GM18861 (cell line): ENCODE measurements around the gene S100G.
"Not testable (repeated sequence)": the region's sequence is repeated elsewhere in the genome, so short reads cannot be mapped to it uniquely, and the experiment has no call there.

Experiments
- ATAC-seq: cut with Tn5 transposase; IDR thresholded peaks from one replicate; pipeline ENCODE4 v1.9.1; 2021; ENCODE audit not compliant: unreplicated experiment

The S100G gene

GRCh38 chrX:16649858-16650257 is at the start of gene S100G:
Gene S100G (plus strand): TSS chrX:16650158. CDS start chrX:16651007, 849 bp downstream.
- no peak for ATAC-seq

GRCh38 chrX:16601885-16602284 is 48.1 kb upstream of the S100G start:
- ATAC-seq: no peak

- ATAC-seq: not testable (repeated sequence)
Observed at GRCh38 chrX:16603235-16603634, 46.7 kb upstream of the S100G start.

- ATAC-seq: no peak
Observed at GRCh38 chrX:16603822-16604221, 46.1 kb upstream of the S100G start.

- no peak for ATAC-seq
Observed at GRCh38 chrX:16604337-16604736, 45.6 kb upstream of the S100G start.

GRCh38 chrX:16606142-16606720 is 43.7 kb upstream of the S100G start:
- ATAC-seq: no peak

GRCh38 chrX:16610121-16610621 is 39.8 kb upstream of the S100G start:
- ATAC-seq: no peak

GRCh38 chrX:16610654-16611053 is 39.3 kb upstream of the S100G start:
- ATAC-seq: not testable (repeated sequence)

- no peak for ATAC-seq
Observed at GRCh38 chrX:16612257-16612897, 37.6 kb upstream of the S100G start.

GRCh38 chrX:16617382-16617781 is 32.6 kb upstream of the S100G start:
- ATAC-seq: no peak

- no peak for ATAC-seq
Observed at GRCh38 chrX:16618422-16618821, 31.5 kb upstream of the S100G start.

- no peak for ATAC-seq
Observed at GRCh38 chrX:16619024-16619423, 30.9 kb upstream of the S100G start.

GRCh38 chrX:16628511-16628910 is 21.4 kb upstream of the S100G start:
- not testable (repeated sequence) for ATAC-seq

GRCh38 chrX:16628946-16629595 is 20.9 kb upstream of the S100G start:
- no peak for ATAC-seq

- no peak for ATAC-seq
Observed at GRCh38 chrX:16629909-16630308, 20.0 kb upstream of the S100G start.

GRCh38 chrX:16633754-16634153 is 16.2 kb upstream of the S100G start:
- ATAC-seq: no peak

GRCh38 chrX:16635040-16635439 is 14.9 kb upstream of the S100G start:
- no peak for ATAC-seq

- no peak for ATAC-seq
Observed at GRCh38 chrX:16635596-16635995, 14.4 kb upstream of the S100G start.

GRCh38 chrX:16638533-16638932 is 11.4 kb upstream of the S100G start:
- ATAC-seq: no peak

GRCh38 chrX:16639966-16640365 is 10.0 kb upstream of the S100G start:
- no peak for ATAC-seq

- ATAC-seq: no peak
Observed at GRCh38 chrX:16640823-16641222, 9.1 kb upstream of the S100G start.

- ATAC-seq: no peak
Observed at GRCh38 chrX:16643176-16643575, 6.8 kb upstream of the S100G start.
